ENCODE measurements around the gene BUB1B. TPM values are rescaled to one million over a fixed set of nuclear protein-coding genes. Genes with fewer than 3 reads are reported as not detected.

The BUB1B gene
- total RNA-seq, 1 experiment from 2014 or later = 73.0 TPM

- no peak overlapping the region for H3K4me2 ChIP-seq (ENCODE audit: low read length)
- no peaks in the 10 kb centered on the region for H3K36me3 ChIP-seq (ENCODE audit: low read depth, low read length)
- H3K27me3 ChIP-seq (ENCODE audit: low read length) = no peaks in the 10 kb centered on the region
- ChIA-PET POLR2A (ENCODE audit: unreplicated experiment) (no interaction called here), CTCF (no interaction called here)
- H3K9me2 ChIP-seq (replicated peaks; ENCODE audit: low read length) = no peaks in the 10 kb centered on the region
- H3F3A ChIP-seq (ENCODE audit: low read length, unreplicated experiment) = peaks cover 6% of the 10 kb centered on the region
- H3K9ac ChIP-seq (ENCODE audit: low read length) = no peak overlapping the region
- no peak overlapping the region for H2AFZ ChIP-seq (ENCODE audit: low read length)
- DNase-seq (no peak), ATAC-seq (no peak)
- intact Hi-C loops (cut with micrococcal nuclease) = no loop called here
- BruUV-seq (replicated peaks) = no TSS peak
- H3K9me3 ChIP-seq (ENCODE audit: low read length) = no peaks in the 10 kb centered on the region
- no peak overlapping the region for H3K27ac ChIP-seq (ENCODE audit: low read length)
- peaks cover 43% of the 10 kb centered on the region for H3K4me1 ChIP-seq (ENCODE audit: insufficient read depth, low read length)
- H4K20me1 ChIP-seq (ENCODE audit: low read length) = no peaks in the 10 kb centered on the region
- TF ChIP-seq, protein P1, sequence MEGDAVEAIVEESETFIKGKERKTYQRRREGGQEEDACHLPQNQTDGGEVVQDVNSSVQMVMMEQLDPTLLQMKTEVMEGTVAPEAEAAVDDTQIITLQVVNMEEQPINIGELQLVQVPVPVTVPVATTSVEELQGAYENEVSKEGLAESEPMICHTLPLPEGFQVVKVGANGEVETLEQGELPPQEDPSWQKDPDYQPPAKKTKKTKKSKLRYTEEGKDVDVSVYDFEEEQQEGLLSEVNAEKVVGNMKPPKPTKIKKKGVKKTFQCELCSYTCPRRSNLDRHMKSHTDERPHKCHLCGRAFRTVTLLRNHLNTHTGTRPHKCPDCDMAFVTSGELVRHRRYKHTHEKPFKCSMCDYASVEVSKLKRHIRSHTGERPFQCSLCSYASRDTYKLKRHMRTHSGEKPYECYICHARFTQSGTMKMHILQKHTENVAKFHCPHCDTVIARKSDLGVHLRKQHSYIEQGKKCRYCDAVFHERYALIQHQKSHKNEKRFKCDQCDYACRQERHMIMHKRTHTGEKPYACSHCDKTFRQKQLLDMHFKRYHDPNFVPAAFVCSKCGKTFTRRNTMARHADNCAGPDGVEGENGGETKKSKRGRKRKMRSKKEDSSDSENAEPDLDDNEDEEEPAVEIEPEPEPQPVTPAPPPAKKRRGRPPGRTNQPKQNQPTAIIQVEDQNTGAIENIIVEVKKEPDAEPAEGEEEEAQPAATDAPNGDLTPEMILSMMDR (conservative IDR thresholded peaks at IDR 0.05; ENCODE audit: low read depth, low read length) = no peak
- TF ChIP-seq EZH2phosphoT487 (IDR thresholded peaks at IDR 0.05; ENCODE audit: borderline replicate concordance, low read length) (no peak), EZH2 (IDR thresholded peaks at IDR 0.05; ENCODE audit: low read length, unreplicated experiment) (no peak)
- no peak overlapping the region for H3K4me3 ChIP-seq (ENCODE audit: low read length)
- no peaks in the 10 kb centered on the region; the same call in 1 of the 2 replicates for H3K79me2 ChIP-seq (ENCODE audit: low read length)
These were observed 87.3 kb downstream of the BUB1B start for GRCh38 chr15:40248006-40248783.

GRCh38 chr15:40249477-40250303, 88.8 kb downstream of the BUB1B start:
- intact Hi-C loops (cut with micrococcal nuclease) = no loop called here
- H4K20me1 ChIP-seq (ENCODE audit: low read length) = no peaks in the 10 kb centered on the region
- peaks cover 15% of the 10 kb centered on the region for H3K79me2 ChIP-seq (ENCODE audit: low read length)
- peaks cover 51% of the 10 kb centered on the region for H3K4me1 ChIP-seq (ENCODE audit: insufficient read depth, low read length)
- TF ChIP-seq EZH2phosphoT487 (IDR thresholded peaks at IDR 0.05; ENCODE audit: borderline replicate concordance, low read length) = no peak
- TF ChIP-seq EZH2 (IDR thresholded peaks at IDR 0.05; ENCODE audit: low read length, unreplicated experiment) = no peak
- TF ChIP-seq, protein P1 (conservative IDR thresholded peaks at IDR 0.05; ENCODE audit: low read depth, low read length) = no peak
- H3K36me3 ChIP-seq (ENCODE audit: low read depth, low read length) = no peaks in the 10 kb centered on the region
- H2AFZ ChIP-seq (ENCODE audit: low read length) = peak overlapping the region; percentile 53
- no peaks in the 10 kb centered on the region for H3K9me2 ChIP-seq (replicated peaks; ENCODE audit: low read length)
- ATAC-seq = peak; percentile 70
- no peak overlapping the region for H3K4me3 ChIP-seq (ENCODE audit: low read length)
- POLR2A ChIA-PET (ENCODE audit: unreplicated experiment) = interaction anchor here (0.5 to 0.9 kb wide), 3 partner anchors 10 to 69 kb away, joined by 3 to 23 read pairs (median 7); partner anchors contain the start of gene PAK6
- H3K27me3 ChIP-seq (ENCODE audit: low read length) = no peaks in the 10 kb centered on the region
- H3K4me2 ChIP-seq (ENCODE audit: low read length) = peak overlapping the region; percentile 60
- peaks cover 6% of the 10 kb centered on the region for H3F3A ChIP-seq (ENCODE audit: low read length, unreplicated experiment)
- peak overlapping the region; percentile 49 for H3K27ac ChIP-seq (ENCODE audit: low read length)
- CTCF ChIA-PET = interaction anchor here (0.6 to 0.9 kb wide), 3 partner anchors 10 to 25 kb away, joined by 3 read pairs; partner anchors contain the start of gene PAK6
- BruUV-seq (replicated peaks) = no TSS peak
- peak; percentile 76 for DNase-seq
- H3K9me3 ChIP-seq (ENCODE audit: low read length) = no peaks in the 10 kb centered on the region
- H3K9ac ChIP-seq (ENCODE audit: low read length) = no peak overlapping the region

All from PC-3 (cell line).